ENCODE results near the gene BICRA. TPM values are rescaled to one million over a fixed set of nuclear protein-coding genes. Genes with fewer than 3 reads are reported as not detected.

Gene BICRA
- total RNA-seq, 1 experiment from 2014 or later: 2.6 TPM

- no peak for DNase-seq (ENCODE audit: low spot score)
Measured at GRCh38 chr19:47601180-47601904, 7.6 kb upstream of the BICRA start.

- no peak for DNase-seq (ENCODE audit: low spot score)
Measured at GRCh38 chr19:47603706-47604565, 5.0 kb upstream of the BICRA start.

DNA sequence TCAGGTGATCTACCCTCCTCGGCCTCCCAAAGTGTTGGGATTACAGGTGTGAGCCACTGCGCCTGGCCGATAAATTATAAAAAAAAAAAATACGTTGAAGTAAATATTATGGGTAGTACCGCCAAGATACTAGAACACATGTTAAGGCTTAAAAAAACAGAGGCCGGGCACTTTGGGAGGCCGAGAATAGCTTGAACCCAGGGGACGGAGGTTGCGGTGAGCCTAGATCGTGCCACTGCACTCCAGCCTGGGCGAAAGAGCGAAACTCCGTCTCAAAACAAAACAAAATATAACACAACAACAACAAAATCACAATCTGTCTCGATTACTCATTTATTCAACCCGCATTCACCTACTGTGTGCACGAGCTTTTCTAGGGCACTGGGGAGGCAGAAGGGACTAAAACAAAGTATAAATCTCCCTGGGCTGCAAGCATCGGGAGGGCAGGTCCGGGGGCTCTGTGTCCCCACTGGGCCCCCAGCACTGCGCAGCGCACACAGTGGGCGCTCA is 1.3 kb upstream of the BICRA start:
- DNase-seq (ENCODE audit: low spot score): no peak

- peak; percentile 80 for DNase-seq (ENCODE audit: low spot score)
Measured at GRCh38 chr19:47608074-47608918, 638 bp upstream of the BICRA start.

DNA sequence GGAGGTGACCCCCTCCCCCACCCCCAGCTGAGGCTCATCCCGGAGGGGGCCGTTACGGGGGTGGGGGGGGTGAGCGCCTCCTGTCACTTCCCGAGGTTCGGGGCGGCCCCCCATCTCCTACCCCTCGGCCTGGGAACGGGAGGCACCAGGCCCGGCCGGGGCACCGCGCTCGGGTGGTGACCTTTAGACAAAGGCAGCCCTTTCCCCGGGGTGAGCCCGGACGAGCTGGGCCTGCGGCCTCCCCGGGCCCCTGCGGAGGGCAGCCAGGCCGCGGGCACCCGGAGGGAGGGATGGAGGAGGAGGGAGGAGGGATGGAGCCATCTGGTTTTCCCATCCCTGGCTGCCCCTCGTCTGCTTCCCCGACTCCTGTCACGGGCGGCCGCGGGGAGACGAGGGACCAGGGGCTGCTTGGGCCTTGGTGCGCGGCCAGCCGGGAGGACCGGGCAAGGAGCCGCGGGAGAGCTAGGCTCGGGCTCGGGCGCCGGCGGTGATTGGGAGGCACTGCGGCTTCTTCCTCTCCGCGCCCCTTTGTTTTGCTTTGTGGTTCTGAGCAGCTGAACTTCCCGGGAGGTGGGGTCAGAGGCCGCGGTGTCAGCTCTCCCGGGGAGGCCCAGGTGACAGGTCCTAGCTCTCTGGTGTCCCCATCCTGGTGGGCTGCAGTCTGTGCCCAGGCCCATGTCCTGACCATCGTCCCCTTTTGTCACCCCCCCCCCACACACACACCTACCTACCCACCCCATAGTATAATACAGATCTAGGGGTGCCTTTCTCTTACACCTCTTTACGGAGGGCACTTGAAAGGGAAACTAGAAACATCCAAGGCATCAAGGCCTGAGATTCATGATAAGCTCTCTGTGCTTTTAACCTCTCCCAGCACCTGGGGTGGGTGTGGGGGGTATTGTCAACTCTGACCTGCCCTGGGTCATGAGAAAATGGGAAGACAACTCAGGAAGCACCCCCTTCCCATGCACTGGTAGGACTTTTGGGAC is 1.3 kb downstream of the BICRA start:
- no peak for DNase-seq (ENCODE audit: low spot score)

DNA sequence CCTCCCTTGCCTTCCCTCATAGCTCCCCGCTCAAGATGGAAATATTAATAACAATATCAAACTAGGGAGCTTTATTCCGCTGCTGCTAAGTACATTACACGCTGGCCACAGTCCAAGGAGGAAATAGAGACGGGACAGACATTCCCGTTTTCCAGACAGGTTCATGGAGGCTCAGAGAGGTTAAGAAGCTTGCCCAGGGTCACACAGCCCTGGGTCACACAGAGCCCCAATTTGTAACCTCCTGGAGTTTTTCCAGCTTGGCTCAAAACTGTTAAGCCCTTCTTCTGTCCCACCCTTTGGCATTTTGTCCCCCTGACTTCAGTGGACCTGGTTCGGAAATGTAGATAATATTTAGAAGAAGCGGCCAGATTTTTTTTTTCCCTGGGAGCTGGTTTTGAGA is 2.0 kb downstream of the BICRA start:
- DNase-seq (ENCODE audit: low spot score): no peak

GRCh38 chr19:47613165-47614020 is 4.5 kb downstream of the BICRA start:
- DNase-seq (ENCODE audit: low spot score): no peak

GRCh38 chr19:47614021-47614295 is 5.0 kb downstream of the BICRA start:
- DNase-seq (ENCODE audit: low spot score): no peak

- DNase-seq (ENCODE audit: low spot score): no peak
Measured at GRCh38 chr19:47614559-47614958, 5.6 kb downstream of the BICRA start.

- no peak for DNase-seq (ENCODE audit: low spot score)
Measured at GRCh38 chr19:47615230-47615629, 6.3 kb downstream of the BICRA start.

- DNase-seq (ENCODE audit: low spot score): no peak
Measured at GRCh38 chr19:47615714-47616113, 6.8 kb downstream of the BICRA start.

DNA sequence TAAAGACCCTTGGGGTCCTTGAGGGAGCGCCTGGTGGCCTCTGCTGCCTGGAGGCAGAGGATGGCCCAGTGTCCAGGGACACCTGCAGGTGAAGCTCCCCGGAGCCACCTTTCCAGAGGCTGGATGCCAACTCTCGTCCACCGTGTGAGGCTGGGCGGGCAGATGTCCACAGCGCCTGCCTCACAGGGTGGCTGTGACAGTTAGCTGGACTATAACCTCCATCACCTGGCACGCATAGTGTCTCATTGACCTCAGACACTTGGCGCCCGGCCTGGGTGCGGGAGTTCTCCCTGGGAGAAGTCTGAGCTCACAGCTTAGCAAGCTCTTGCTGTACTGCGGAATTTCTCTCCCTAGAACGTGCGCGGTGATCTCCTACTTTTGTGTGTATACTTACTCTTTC is 9.8 kb downstream of the BICRA start:
- no peak for DNase-seq (ENCODE audit: low spot score)

DNA sequence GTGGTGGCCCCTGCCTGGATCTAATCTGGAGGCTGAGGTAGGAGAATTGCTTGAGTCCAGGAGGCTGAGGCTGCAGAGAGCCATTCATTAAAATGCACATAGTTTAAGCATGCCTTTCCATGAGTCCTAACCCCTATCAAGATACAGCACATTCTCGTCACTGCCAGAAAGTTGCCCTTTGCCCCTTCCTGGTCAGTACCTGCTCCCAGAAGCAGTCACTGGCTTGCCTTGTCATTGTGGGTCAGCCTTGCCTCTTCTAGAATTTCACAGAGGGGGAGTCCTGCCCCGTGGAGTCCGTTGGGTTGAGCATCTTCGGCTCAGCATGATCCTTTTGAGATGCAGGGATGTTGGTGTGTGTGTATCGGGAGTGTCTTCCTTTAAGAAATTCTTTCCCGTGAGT is 10.8 kb downstream of the BICRA start:
- no peak for DNase-seq (ENCODE audit: low spot score)

DNA sequence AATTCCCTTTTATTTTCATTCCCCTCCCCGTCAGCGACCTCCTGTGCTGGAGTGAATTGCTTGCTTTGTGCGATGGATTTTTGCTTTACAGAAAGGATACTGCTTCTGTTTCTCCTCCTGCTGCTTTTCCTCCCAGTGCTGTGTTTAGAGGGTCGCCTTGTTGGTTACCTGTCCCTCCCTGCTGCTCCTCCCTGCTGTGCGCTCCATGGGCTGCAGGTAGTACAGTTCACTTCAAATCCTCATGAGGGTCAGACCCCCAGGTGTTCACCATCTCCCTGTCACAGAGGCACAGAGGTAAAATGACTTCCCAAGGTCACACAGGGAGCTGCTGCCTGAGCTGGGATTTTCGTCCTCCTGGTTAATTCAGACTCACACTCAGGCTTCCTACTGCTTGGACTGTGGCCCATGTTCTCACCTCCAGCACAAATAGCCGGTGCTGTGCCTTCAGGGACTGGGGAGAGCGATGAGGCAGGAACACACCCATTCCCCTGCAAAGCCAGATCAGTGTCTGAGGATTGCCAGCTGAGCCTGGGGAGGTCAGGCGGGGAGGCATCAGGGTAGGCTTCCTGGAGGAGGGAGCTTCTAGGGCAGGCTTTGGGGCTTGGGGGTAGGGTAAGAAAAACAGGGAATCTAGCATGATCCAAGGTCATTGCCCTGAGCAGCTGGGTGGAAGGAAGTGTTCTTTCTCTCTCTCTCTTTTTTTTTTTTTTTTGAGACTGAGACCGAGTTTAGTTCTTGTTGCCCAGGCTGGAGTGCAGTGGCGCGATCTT is 14.4 kb downstream of the BICRA start:
- no peak for DNase-seq (ENCODE audit: low spot score)

DNA sequence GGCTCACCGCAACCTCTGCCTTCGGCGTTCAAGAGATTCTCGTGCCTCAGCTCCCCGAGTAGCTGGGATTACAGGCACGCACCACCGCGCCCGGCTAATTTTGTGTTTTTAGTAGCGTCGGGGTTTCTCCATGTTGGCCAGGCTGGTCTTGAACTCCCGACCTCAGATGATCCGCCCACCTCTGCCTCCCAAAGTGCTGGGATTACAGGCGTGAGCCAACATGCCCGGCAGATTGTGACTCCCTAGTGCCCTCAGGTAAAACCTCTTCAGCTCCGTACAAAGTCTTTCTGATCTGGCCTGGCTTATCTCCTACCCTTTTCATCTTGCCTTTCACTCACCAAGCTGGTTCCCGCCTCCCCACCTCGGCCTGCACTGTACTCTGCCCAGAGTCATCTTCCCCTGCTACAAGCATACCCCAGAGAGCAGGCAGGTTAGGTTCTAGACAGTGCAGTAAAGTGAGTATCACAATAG is 15.0 kb downstream of the BICRA start:
- DNase-seq (ENCODE audit: low spot score): no peak

DNA sequence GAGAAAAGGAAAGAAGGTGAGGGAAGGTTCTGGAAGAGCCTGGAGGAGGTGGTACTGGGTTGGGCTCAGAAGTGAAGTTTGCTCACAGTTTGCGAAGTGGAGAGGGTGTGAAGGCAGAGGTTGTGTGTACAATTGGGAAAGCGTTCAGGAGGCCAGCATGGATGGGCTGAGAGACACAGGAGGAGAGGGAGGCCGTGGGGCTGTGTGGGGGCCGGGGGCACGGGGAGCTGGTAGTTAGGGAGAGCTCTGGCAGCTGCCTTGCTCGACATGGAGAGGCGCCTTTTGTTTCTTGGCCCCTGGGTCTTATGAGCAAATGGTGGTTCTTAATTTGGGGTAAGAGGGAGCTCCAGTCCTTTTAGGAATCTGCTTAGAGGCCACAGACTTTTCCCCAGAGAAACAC is 16.7 kb downstream of the BICRA start:
- no peak for DNase-seq (ENCODE audit: low spot score)

DNA sequence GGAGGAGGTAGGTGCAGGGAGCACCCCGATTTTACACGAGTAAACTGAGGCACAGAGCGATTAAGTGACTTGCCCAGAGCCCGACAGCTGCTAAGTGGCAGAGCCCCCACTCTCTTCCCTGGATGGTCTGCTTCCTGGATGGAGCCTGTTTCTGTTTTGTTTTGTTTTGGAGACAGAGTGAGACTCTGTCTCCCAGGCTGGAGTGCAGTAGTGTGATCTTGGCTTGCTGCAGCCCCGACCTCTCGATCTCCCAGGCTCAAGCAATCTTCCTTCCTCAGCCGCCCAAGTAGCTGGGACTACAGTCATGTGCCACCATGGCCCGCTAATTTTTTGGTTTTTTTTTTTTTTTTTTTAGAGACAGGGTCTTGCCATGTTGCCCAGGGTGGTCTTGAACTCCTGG is 17.3 kb downstream of the BICRA start:
- DNase-seq (ENCODE audit: low spot score): no peak

DNA sequence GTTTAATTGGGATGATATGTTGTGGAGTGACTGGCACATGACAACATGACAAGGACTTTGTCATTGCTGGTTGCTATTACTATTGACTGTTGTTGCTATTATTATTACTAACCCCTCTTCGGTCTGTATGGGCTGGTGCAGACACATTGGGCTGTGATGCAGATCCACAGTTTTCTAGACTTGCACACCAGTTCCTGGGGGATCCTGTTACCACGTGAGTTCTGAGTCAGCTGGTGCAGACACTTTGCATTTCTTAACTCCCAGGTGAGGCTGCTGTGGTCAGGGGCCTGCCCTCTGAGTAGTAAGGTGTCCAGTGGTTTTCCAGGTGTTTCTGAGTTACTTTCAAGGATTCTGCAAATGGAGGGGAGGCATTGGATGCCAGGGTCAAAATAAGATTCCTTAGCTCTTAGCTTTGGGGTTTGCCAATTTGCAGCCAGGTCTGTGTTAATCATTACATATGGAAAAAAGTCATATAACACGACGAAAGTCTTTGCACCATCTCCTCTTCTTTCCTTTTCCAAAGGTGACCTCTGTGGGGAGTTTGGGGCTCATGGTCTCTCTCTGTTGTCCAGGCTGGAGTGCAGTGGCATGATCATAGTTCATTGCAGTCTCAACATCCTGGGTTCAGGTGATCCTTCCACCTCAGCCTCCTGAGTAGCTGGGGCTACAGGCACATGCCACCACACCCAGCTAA is 19.3 kb downstream of the BICRA start:
- no peak for DNase-seq (ENCODE audit: low spot score)

DNA sequence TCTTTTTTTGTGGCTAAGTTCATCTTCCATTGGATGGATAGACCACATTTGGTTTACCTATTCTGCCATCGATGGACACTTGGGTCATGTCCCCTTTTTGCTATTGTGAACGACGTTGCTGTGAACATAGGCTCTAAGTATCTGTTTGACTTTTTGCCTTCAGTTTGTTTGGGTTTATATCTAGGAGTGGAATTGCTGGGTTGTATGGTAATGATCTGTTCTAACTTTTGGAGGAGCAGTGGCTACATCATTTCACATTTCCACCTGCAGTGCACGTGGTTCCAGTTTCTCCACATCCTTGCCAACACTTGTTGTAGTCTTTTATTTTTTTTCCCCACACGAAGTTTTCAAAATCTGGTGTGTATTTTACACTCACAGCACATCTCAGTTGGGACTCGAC is 21.7 kb downstream of the BICRA start:
- DNase-seq (ENCODE audit: low spot score): no peak
